Measurements from ENCODE around the gene INSRR.

GRCh38 chr1:156887734-156888133 lies 28.8 kb upstream of the INSRR start:
- TF ChIP-seq POLR2AphosphoS5 (IDR thresholded peaks at IDR 0.05), result no peak
- TF ChIP-seq POLR2A (IDR thresholded peaks at IDR 0.05), result no peak
- TF ChIP-seq CTCF (IDR thresholded peaks at IDR 0.05), result no peak
- no peak for TF ChIP-seq EP300 (IDR thresholded peaks at IDR 0.05)

Measured in suprapubic skin (tissue), 4 donors.